Left lung (tissue), 10 donors: ENCODE data around the gene DPP7. TPM values are rescaled to one million over a fixed set of nuclear protein-coding genes. Genes with fewer than 3 reads are reported as not detected.

Experiments used
- ATAC-seq: fragments of 200-7000 bp; cut with Tn5 transposase; one replicate; pipeline ENCODE4 v1.9.1; 2020; ENCODE audit warnings: moderate library complexity
- DNase-seq, 4 donors: peaks; one replicate each; pipeline ENCODE4 v3.0.0-alpha.2; 2013 to 2020
- H3K27ac ChIP-seq, 2 donors: fragments of 200-600 bp; sonication (generic) in 1 of 2; one replicate each; pipeline versions ENCODE4 v1.5.0 to v1.8.0; 2020 to 2021
- H3K27me3 ChIP-seq, 2 donors: fragments of 200-600 bp; sonication (generic) in 1 of 2; one replicate each; pipeline versions ENCODE4 v1.5.0 to v1.8.0; 2020 to 2021
- H3K36me3 ChIP-seq, 2 donors: fragments of 200-600 bp; sonication (generic) in 1 of 2; one replicate each; pipeline versions ENCODE4 v1.5.0 to v1.8.0; 2020 to 2021
- H3K4me1 ChIP-seq, 2 donors: fragments of 200-600 bp; one replicate each; pipeline ENCODE4 v1.8.0; 2021
- H3K4me3 ChIP-seq, 2 donors: fragments of 200-600 bp; sonication (generic) in 1 of 2; one replicate each; pipeline versions ENCODE4 v1.5.0 to v1.8.0; 2020 to 2021; ENCODE audit warnings: mild to moderate bottlenecking in 1 of 2
- H3K9me3 ChIP-seq, 2 donors: fragments of 200-600 bp; sonication (generic) in 1 of 2; one replicate each; pipeline versions ENCODE4 v1.5.0 to v1.8.0; 2020 to 2021
- intact Hi-C, 2 donors: fragments of 100-400 bp; cut with DNase I; formaldehyde crosslinking; loops; one replicate each; pipeline versions ENCODE4 v1.11.2 to v1.14.2; 2022
- polyA plus RNA-seq, 6 donors: library from polyadenylated mRNA; unstranded; fragments of 120-200 nt; gene quantifications; one replicate each; pipeline ENCODE4 v1.2.1, GENCODE V29; 2013; ENCODE audit not compliant: insufficient read length in 6 of 6
- total RNA-seq, 2 donors: library from RNA; stranded (reverse); fragmentation: NEBNext Ultra II Directional; extraction: Animal tissue kit (Norgen Biotek cat#: 25700); gene quantifications; one replicate each; pipeline ENCODE4 v1.2.1, GENCODE V29; 2021
- TF ChIP-seq, protein P1 (sequence below), 2 donors: fragments of 200-600 bp; sonication (generic) in 1 of 2; IDR thresholded peaks; one replicate each; pipeline versions ENCODE4 v1.5.0 to v1.8.0; 2021; ENCODE audit warnings: antibody characterized with exemption in 2 of 2
- donor health status: DM: no; HTN: yes; CAD: no.
- donor health status: DM: no; HTN: no; CAD: no.

The DPP7 gene
- total and polyA plus RNA-seq, 8 donors, result 35.8 to 165 (median 47.9) TPM

GRCh38 chr9:137143459-137143858 lies 28.9 kb upstream of the DPP7 start:
- H3K4me1 ChIP-seq, result peaks cover 0 to 3% of the 10 kb centered on the region in 2 donors
- intact Hi-C loops, result no loop called here
- H3K27me3 ChIP-seq, result peaks cover 26 to 92% of the 10 kb centered on the region in 2 donors
- DNase-seq, result peak in 1 of 4 donors; percentile 8
- H3K4me3 ChIP-seq, result no peak overlapping the region
- no peaks in the 10 kb centered on the region for H3K36me3 ChIP-seq
- no peak for ATAC-seq
- no peak overlapping the region for H3K27ac ChIP-seq
- TF ChIP-seq, protein P1, sequence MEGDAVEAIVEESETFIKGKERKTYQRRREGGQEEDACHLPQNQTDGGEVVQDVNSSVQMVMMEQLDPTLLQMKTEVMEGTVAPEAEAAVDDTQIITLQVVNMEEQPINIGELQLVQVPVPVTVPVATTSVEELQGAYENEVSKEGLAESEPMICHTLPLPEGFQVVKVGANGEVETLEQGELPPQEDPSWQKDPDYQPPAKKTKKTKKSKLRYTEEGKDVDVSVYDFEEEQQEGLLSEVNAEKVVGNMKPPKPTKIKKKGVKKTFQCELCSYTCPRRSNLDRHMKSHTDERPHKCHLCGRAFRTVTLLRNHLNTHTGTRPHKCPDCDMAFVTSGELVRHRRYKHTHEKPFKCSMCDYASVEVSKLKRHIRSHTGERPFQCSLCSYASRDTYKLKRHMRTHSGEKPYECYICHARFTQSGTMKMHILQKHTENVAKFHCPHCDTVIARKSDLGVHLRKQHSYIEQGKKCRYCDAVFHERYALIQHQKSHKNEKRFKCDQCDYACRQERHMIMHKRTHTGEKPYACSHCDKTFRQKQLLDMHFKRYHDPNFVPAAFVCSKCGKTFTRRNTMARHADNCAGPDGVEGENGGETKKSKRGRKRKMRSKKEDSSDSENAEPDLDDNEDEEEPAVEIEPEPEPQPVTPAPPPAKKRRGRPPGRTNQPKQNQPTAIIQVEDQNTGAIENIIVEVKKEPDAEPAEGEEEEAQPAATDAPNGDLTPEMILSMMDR (IDR thresholded peaks at IDR 0.05), result no peak
- H3K9me3 ChIP-seq, result no peaks in the 10 kb centered on the region

GRCh38 chr9:137141976-137142936 lies 27.7 kb upstream of the DPP7 start:
- DNase-seq, result peak in 1 of 4 donors; percentile 67
- intact Hi-C loops, result no loop called here
- no peaks in the 10 kb centered on the region for H3K36me3 ChIP-seq
- no peak overlapping the region for H3K27ac ChIP-seq
- no peak overlapping the region for H3K4me3 ChIP-seq
- TF ChIP-seq, protein P1 (IDR thresholded peaks at IDR 0.05), result no peak
- no peak for ATAC-seq
- H3K9me3 ChIP-seq, result no peaks in the 10 kb centered on the region
- H3K27me3 ChIP-seq, result peaks cover 38 to 92% of the 10 kb centered on the region in 2 donors
- peaks cover 0 to 3% of the 10 kb centered on the region in 2 donors for H3K4me1 ChIP-seq

DNA sequence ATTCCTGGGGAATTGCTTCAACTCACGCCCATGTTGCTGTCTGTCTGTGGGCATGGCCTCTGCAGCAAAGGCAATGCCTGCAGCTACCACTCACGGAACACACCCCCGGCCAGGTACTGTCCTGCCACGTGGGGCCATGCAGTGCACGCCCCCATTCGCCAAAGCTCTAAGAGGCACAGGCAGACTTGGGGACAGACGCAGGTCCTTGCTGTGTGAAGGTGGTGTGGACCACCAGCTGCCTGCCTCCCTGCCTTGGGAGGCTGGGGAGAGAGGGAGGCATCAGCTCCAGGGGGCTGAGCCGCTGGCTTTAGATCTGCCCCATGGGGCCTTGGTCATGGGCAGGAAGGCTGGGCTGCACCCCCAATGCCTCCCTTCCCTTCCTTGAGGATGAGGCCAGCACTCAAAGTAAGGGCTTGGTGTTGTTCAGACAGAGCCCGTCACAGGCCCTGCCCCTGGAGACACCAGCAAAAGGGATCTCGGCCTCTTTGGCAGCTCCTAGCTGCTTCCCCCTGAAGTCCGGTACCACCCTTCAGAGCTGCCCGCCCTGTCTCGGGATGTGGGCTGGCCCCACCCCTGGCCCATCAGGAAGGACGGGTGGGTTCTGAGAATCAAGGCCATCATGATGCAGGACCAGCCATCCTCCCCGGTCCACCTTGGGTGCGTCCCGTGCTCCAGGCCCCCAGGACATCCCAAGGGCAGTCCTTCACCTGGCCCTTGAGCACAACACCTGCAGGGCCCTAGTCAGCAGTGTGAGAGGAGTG lies 26.7 kb upstream of the DPP7 start:
- Histone ChIP-seq H3K4me1 (peaks cover 0 to 3% of the 10 kb centered on the region in 2 donors), H3K36me3 (no peaks in the 10 kb centered on the region), H3K9me3 (no peaks in the 10 kb centered on the region), H3K4me3 (no peak overlapping the region), H3K27ac (no peak overlapping the region), H3K27me3 (peaks cover 48 to 92% of the 10 kb centered on the region in 2 donors)
- ATAC-seq (no peak), DNase-seq (peak in 1 of 4 donors; percentile 47)
- intact Hi-C loops, result no loop called here
- TF ChIP-seq, protein P1 (IDR thresholded peaks at IDR 0.05), result no peak

GRCh38 chr9:137140151-137141012 lies 25.8 kb upstream of the DPP7 start:
- peaks cover 0 to 3% of the 10 kb centered on the region in 2 donors for H3K4me1 ChIP-seq
- no peak overlapping the region for H3K4me3 ChIP-seq
- intact Hi-C loops, result no loop called here
- DNase-seq (peak in 1 of 4 donors; percentile 65), ATAC-seq (no peak)
- H3K27me3 ChIP-seq, result peaks cover 50 to 92% of the 10 kb centered on the region in 2 donors
- TF ChIP-seq, protein P1 (IDR thresholded peaks at IDR 0.05), result no peak
- no peaks in the 10 kb centered on the region for H3K36me3 ChIP-seq
- H3K27ac ChIP-seq, result no peak overlapping the region
- no peaks in the 10 kb centered on the region for H3K9me3 ChIP-seq
